HG03378 (cell line): Measurements from ENCODE around the gene OR1E2.
"Not testable (repeated sequence)": the region's sequence is repeated elsewhere in the genome, so short reads cannot be mapped to it uniquely, and the experiment has no call there.

Experiments used
- ATAC-seq: cut with Tn5 transposase; IDR thresholded peaks from one replicate; pipeline ENCODE4 v1.9.1; 2021; ENCODE audit warnings: mild to moderate bottlenecking, moderate library complexity; ENCODE audit not compliant: unreplicated experiment

The OR1E2 gene

GRCh38 chr17:3400055-3400454, 33.6 kb downstream of the OR1E2 start:
- ATAC-seq, result no peak

GRCh38 chr17:3398310-3398709, 35.3 kb downstream of the OR1E2 start, which contains the start of gene OR1E1:
Gene OR1E1 (minus strand): TSS chr17:3398410. CDS start chr17:3398410, 0 bp downstream.
- no peak for ATAC-seq

GRCh38 chr17:3397801-3398200, 35.8 kb downstream of the OR1E2 start:
- ATAC-seq, result not testable (repeated sequence)

GRCh38 chr17:3389791-3390190, 43.9 kb downstream of the OR1E2 start:
- no peak for ATAC-seq

- no peak for ATAC-seq
Observed at GRCh38 chr17:3385869-3386816, 47.5 kb downstream of the OR1E2 start, which contains the start of gene OR3A2. Gene OR3A2 (minus strand): TSS chr17:3386308.
